ENCODE results near the gene CCL23. TPM values are rescaled to one million over a fixed set of nuclear protein-coding genes. Genes with fewer than 3 reads are reported as not detected.
A peak's percentile ranks its signal among the peaks of the same experiment; 100 is the strongest.

Gene CCL23
- total RNA-seq, 1 experiment from 2014 or later, result not detected

DNA sequence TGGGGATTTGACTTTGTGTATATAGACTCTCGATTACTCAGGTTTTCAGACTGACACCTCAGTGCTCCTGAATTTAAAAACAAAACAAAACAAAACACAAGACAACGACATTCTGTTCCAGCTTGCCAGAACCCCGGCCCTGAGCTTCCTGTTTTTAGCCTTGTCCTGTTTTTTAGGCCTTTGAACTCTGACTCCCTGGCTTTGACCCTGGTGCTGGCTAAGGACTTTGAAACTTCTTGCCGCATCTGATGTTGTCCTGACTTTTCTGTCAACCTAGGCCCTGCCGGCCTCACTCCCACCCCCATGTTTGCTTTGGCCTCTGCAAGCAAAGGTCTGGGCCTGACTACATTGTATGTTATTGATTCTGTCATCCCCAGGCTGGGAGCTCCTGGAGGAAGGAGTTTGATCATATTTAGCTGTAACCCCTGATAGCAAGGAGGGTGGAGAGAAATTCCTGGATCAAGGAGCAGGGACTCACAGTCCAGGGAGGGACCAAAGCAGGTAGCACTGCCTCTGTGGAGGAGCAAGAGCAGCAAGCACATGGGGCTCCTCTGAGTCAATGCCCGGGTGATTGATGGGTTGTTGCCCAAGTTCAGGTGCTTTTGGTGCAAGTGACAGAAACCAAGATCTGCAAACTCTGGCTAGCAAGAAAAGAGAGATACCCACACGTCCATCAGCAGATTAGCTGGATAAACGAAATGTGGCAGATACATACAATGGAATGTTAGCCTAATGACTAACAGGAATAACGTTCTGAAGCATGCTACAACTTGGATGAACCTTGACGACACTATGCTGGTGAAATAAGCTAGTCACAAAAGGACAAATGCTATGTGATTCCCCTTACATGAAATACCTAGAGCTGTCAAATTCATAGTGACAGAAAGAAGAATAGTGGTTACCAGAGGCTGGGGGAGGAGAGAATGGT, 44.2 kb downstream of the CCL23 start:
- Histone ChIP-seq H2AFZ (ENCODE audit: low read length) (no peak overlapping the region), H3K4me2 (ENCODE audit: low read length) (no peak overlapping the region), H3K4me3 (ENCODE audit: low read length) (no peak overlapping the region), H3K9me2 (replicated peaks; ENCODE audit: low read length) (no peaks in the 10 kb centered on the region), H3K27me3 (ENCODE audit: low read length) (no peaks in the 10 kb centered on the region), H3K9ac (ENCODE audit: low read length) (no peak overlapping the region), H4K20me1 (ENCODE audit: low read length) (no peaks in the 10 kb centered on the region), H3K36me3 (ENCODE audit: low read depth, low read length) (no peaks in the 10 kb centered on the region), H3K27ac (ENCODE audit: low read length) (no peak overlapping the region), H3F3A (ENCODE audit: low read length, unreplicated experiment) (no peaks in the 10 kb centered on the region), H3K4me1 (ENCODE audit: insufficient read depth, low read length) (no peaks in the 10 kb centered on the region), H3K9me3 (ENCODE audit: low read length) (no peaks in the 10 kb centered on the region), H3K79me2 (ENCODE audit: low read length) (no peaks in the 10 kb centered on the region)
- ATAC-seq (peak; percentile 60), DNase-seq (peak; percentile 46)
- TF ChIP-seq EZH2 (IDR thresholded peaks at IDR 0.05; ENCODE audit: low read length, unreplicated experiment) (no peak), EZH2phosphoT487 (IDR thresholded peaks at IDR 0.05; ENCODE audit: borderline replicate concordance, low read length) (no peak)
- TF ChIP-seq, protein P1, sequence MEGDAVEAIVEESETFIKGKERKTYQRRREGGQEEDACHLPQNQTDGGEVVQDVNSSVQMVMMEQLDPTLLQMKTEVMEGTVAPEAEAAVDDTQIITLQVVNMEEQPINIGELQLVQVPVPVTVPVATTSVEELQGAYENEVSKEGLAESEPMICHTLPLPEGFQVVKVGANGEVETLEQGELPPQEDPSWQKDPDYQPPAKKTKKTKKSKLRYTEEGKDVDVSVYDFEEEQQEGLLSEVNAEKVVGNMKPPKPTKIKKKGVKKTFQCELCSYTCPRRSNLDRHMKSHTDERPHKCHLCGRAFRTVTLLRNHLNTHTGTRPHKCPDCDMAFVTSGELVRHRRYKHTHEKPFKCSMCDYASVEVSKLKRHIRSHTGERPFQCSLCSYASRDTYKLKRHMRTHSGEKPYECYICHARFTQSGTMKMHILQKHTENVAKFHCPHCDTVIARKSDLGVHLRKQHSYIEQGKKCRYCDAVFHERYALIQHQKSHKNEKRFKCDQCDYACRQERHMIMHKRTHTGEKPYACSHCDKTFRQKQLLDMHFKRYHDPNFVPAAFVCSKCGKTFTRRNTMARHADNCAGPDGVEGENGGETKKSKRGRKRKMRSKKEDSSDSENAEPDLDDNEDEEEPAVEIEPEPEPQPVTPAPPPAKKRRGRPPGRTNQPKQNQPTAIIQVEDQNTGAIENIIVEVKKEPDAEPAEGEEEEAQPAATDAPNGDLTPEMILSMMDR (conservative IDR thresholded peaks at IDR 0.05; ENCODE audit: low read depth, low read length), result no peak
- no TSS peak for BruUV-seq (replicated peaks)
- intact Hi-C loops (cut with micrococcal nuclease), result no loop called here
- POLR2A ChIA-PET (ENCODE audit: unreplicated experiment), result no interaction called here
- CTCF ChIA-PET, result interaction anchor here (0.7 kb wide), 1 partner anchor 31 kb away, joined by 3 read pairs; no protein-coding TSS in a partner anchor

- Histone ChIP-seq H3K79me2 (ENCODE audit: low read length) (no peaks in the 10 kb centered on the region), H3K27me3 (ENCODE audit: low read length) (no peaks in the 10 kb centered on the region), H3K9me2 (replicated peaks; ENCODE audit: low read length) (no peaks in the 10 kb centered on the region), H4K20me1 (ENCODE audit: low read length) (no peaks in the 10 kb centered on the region), H3K4me1 (ENCODE audit: insufficient read depth, low read length) (no peaks in the 10 kb centered on the region), H2AFZ (ENCODE audit: low read length) (no peak overlapping the region), H3K9me3 (ENCODE audit: low read length) (no peaks in the 10 kb centered on the region), H3K27ac (ENCODE audit: low read length) (no peak overlapping the region), H3K4me3 (ENCODE audit: low read length) (no peak overlapping the region), H3K9ac (ENCODE audit: low read length) (no peak overlapping the region), H3K4me2 (ENCODE audit: low read length) (no peak overlapping the region), H3F3A (ENCODE audit: low read length, unreplicated experiment) (no peaks in the 10 kb centered on the region), H3K36me3 (ENCODE audit: low read depth, low read length) (no peaks in the 10 kb centered on the region)
- no peak for DNase-seq
- intact Hi-C loops (cut with micrococcal nuclease), result no loop called here
- ChIA-PET POLR2A (ENCODE audit: unreplicated experiment) (no interaction called here), CTCF (no interaction called here)
- TF ChIP-seq EZH2 (IDR thresholded peaks at IDR 0.05; ENCODE audit: low read length, unreplicated experiment), result no peak
- no peak for TF ChIP-seq EZH2phosphoT487 (IDR thresholded peaks at IDR 0.05; ENCODE audit: borderline replicate concordance, low read length)
- TF ChIP-seq, protein P1 (conservative IDR thresholded peaks at IDR 0.05; ENCODE audit: low read depth, low read length), result no peak
- ATAC-seq, result no peak; the same call in 1 of the 2 replicates
- BruUV-seq (replicated peaks), result no TSS peak
These were observed 44.8 kb downstream of the CCL23 start for GRCh38 chr17:35972945-35973332.

GRCh38 chr17:35972535-35972934, 45.2 kb downstream of the CCL23 start:
- TF ChIP-seq EZH2 (IDR thresholded peaks at IDR 0.05; ENCODE audit: low read length, unreplicated experiment) (no peak), EZH2phosphoT487 (IDR thresholded peaks at IDR 0.05; ENCODE audit: borderline replicate concordance, low read length) (no peak)
- TF ChIP-seq, protein P1 (conservative IDR thresholded peaks at IDR 0.05; ENCODE audit: low read depth, low read length), result no peak
- no peaks in the 10 kb centered on the region for H3K9me3 ChIP-seq (ENCODE audit: low read length)
- H3K79me2 ChIP-seq (ENCODE audit: low read length), result no peaks in the 10 kb centered on the region
- H3K9ac ChIP-seq (ENCODE audit: low read length), result no peak overlapping the region
- H3K4me3 ChIP-seq (ENCODE audit: low read length), result no peak overlapping the region
- no peaks in the 10 kb centered on the region for H3K36me3 ChIP-seq (ENCODE audit: low read depth, low read length)
- H3K27me3 ChIP-seq (ENCODE audit: low read length), result no peaks in the 10 kb centered on the region
- no peak overlapping the region for H3K27ac ChIP-seq (ENCODE audit: low read length)
- H3F3A ChIP-seq (ENCODE audit: low read length, unreplicated experiment), result no peaks in the 10 kb centered on the region
- ChIA-PET POLR2A (ENCODE audit: unreplicated experiment) (no interaction called here), CTCF (interaction anchor here (0.6 kb wide), 1 partner anchor 96 kb away, joined by 3 read pairs; no protein-coding TSS in a partner anchor)
- H4K20me1 ChIP-seq (ENCODE audit: low read length), result no peaks in the 10 kb centered on the region
- no peak overlapping the region for H2AFZ ChIP-seq (ENCODE audit: low read length)
- no peak overlapping the region for H3K4me2 ChIP-seq (ENCODE audit: low read length)
- H3K4me1 ChIP-seq (ENCODE audit: insufficient read depth, low read length), result no peaks in the 10 kb centered on the region
- no TSS peak for BruUV-seq (replicated peaks)
- DNase-seq (no peak), ATAC-seq (no peak)
- intact Hi-C loops (cut with micrococcal nuclease), result no loop called here
- H3K9me2 ChIP-seq (replicated peaks; ENCODE audit: low read length), result no peaks in the 10 kb centered on the region
